Vagina (tissue), 2 donors: ENCODE measurements around the gene DGKG.

Experiments used
- CTCF ChIP-seq, 3 experiments: fragments of 450-650 bp in 2 of 3; fragments of 200-600 bp in 1 of 3; sonication (generic) in 1 of 3; IDR thresholded peaks; one replicate each; pipeline ENCODE4 v1.5.1; 2017 to 2019; ENCODE audit warnings: antibody characterized with exemption in 3 of 3, mild to moderate bottlenecking in 2 of 3, moderate library complexity in 2 of 3
- POLR2A ChIP-seq, 2 donors: fragments of 450-650 bp; IDR thresholded peaks; one replicate each; pipeline ENCODE4 v1.6.1; 2017; ENCODE audit warnings: antibody characterized with exemption in 2 of 2, mild to moderate bottlenecking in 2 of 2, moderate library complexity in 2 of 2
- POLR2AphosphoS5 ChIP-seq, 2 donors: sonication (generic); formaldehyde crosslinking; IDR thresholded peaks; one replicate each; pipeline ENCODE4 v1.9.0; 2017; ENCODE audit warnings: antibody characterized with exemption in 2 of 2, mild to moderate bottlenecking in 2 of 2, low read depth in 1 of 2; ENCODE audit not compliant: insufficient read depth in 1 of 2

- no peak for TF ChIP-seq CTCF (IDR thresholded peaks at IDR 0.05)
- no peak for TF ChIP-seq POLR2A (IDR thresholded peaks at IDR 0.05)
- no peak for TF ChIP-seq POLR2AphosphoS5 (IDR thresholded peaks at IDR 0.05; ENCODE audit: insufficient read depth in 1 of 2, low read depth in 1 of 2)
Observed at GRCh38 chr3:186319945-186320344, 42.1 kb downstream of the DGKG start.
